HG03045 (cell line): ENCODE data around the gene POU5F1.
"Not testable (repeated sequence)": the region's sequence is repeated elsewhere in the genome, so short reads cannot be mapped to it uniquely, and the experiment has no call there.

Source experiments
- ATAC-seq: cut with Tn5 transposase; IDR thresholded peaks from one replicate; pipeline ENCODE4 v1.9.1; 2021; ENCODE audit warnings: mild to moderate bottlenecking, moderate library complexity; ENCODE audit not compliant: unreplicated experiment

POU5F1 gene

DNA sequence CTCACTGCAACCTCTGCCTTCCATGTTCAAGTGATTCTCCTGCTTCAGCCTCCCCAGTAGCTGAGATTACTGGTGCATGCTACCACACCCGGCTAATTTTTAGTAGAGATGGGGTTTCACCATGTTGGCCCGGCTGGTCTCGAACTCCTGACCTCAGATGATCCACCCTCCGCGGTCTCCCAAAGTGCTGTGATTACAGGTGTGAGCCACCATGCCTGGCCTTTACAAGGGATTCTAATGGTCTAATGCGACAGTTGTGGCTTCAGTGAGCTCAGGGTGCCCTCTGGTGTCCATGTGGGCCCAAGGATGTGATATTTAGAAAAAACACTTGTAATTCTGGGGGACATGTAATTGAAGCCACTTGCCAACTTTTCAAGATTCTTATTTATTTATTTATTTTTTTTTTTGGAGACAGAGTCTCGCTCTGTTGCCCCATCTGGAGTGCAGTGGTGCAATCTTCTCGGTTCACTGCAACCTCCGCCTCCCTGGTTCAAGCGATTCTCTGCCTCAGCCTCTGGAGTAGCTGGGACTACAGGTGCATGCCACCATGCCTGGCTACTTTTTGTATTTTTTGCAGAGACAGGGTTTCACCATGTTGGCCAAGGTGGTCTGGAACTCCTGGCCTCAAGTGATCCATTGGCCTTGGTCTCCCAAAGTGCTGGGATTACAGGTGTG lies 22.1 kb upstream of the POU5F1 start:
- not testable (repeated sequence) for ATAC-seq

DNA sequence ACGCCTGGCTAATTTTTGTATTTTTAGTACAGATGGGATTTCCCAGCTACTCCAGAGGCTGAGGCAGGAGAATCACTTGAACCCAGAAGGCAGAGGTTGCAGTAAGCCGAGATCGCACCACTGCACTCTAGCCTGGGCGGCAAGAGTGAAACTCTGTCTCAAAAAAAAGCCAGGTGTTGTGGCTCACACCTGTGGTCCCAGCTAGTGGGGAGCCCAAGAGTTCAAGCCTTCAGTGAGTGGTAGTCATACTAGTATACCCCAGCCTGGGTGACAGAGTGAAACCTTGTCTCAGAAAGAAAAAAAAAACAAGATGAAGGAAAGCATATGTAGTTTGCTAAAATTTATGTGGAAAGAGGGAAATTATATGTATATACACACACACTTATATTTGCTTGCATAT lies 20.0 kb upstream of the POU5F1 start:
- ATAC-seq = peak; percentile 41

DNA sequence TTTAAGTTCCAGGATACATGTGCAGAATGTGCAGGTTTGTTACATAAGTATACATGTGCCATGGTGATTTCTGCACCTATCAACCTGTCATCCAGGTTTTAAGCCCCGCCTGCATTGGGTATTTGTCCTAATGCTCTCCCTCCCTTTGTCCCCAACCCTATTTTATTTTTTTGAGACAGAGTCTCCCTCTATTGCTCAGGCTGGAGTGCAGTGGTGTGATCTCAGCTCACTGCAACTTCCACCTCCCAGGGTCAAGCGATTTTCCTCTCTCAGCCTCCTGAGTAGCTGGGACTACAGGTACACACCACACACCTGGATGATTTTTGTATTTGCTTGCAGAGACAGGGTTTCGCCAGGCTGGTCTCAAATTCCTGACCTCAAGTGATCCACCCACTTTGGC lies 18.7 kb upstream of the POU5F1 start:
- not testable (repeated sequence) for ATAC-seq

DNA sequence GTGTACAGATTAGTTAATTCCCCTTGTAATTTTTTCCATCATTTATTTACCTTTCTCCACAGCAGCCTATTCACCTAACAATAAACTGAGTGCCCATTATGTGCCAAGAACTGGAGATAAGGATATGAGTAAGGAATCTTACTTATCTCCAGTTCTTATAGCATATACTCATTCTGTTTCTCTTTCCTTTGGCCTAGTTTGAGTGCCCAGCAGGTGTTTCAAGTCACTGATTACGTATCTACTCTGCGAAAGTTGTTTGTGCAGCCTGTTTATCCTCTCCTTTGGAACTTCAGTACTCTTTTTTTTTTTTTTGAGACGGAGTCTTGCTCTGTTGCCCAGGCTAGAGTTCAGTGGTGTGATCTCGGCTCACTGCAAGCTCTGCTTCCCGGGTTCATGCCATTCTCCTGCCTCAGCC lies 17.3 kb upstream of the POU5F1 start:
- no peak for ATAC-seq

DNA sequence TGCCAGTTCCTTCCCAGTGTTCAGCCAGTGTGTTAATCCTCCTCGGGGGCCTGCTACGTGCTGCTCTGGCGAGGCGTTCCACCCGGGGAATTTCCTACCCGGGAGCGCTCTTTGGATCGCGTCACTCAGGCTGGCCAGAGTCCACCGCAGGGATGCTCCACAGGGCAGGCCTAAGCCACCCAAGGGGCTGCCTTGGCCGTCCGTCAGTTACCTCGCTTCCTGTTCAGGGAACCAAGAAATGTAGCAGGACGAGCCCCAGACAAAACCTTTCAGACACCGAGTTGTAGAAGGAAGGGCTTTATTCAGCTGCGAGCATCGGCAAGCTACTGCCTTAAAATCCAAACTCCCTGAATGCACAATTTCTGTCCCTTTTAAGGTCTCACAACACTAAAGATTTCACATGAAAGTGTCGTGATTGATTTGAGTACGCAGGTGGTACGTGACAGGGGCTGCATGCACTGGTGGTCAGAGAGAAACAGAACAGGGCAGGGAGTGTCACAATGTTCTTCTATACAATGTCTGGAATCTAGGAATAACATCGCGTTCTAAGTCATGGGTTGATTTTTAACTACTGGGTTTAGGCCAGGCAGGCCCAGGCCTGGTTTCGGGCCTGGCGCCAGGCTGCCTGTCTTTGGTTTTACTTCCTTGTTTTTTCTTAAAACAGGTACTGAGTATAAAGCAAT lies 15.7 kb upstream of the POU5F1 start:
- no peak for ATAC-seq

DNA sequence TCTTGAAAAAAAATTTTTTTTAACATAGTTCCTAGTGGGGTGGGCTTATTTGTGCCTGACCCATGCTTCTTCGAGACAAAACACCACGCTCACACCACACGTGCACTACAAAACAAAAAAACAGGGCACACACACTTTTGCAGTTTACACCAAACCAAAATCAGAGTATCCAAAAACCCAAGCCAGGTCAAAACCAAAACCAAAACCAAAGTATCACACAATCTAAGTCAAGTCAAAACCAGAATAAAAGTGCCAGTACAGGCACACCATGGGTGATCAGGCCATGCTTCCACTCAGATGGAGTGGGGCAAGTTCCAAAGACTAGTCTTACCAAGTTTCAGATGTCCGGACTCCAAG lies 15.2 kb upstream of the POU5F1 start:
- not testable (repeated sequence) for ATAC-seq

DNA sequence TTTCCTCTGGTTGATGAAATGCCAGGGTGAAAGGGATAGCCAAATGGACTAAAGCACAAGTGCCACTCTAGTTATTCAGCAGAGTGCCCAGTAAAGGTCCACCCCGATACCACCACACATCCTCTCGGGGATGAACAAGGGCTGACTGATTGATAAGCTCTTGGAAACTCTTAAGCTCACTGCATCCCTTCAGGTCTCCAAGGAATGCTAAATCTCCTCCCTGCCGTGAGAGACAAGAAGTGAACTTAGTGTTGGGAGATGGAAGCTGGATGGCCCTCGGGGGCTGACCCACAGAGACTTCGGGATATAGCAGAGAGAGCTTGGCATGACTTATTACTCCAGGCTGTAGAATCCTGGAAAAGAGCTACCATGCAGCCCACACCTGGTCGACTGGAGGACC lies 13.4 kb upstream of the POU5F1 start:
- not testable (repeated sequence) for ATAC-seq

DNA sequence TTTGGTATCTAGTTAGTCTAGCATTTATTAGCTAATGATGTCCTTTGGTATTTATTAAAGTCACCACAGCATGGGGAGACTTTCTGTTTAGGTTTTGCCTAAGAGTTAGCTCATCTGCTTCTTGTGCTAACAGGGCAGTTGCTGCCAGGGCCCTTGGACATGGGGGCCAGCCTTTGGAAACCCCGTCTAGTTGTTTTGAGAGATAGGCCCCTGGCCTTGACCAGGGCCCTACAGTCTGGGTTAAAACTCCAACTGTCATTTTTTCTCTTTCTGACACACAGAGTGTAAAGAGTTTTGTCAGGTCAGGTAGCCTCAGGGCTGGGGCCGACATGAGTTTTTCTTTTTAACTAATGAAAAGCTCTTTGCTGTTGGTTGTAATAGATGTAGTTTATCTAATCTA lies 12.8 kb upstream of the POU5F1 start:
- not testable (repeated sequence) for ATAC-seq

DNA sequence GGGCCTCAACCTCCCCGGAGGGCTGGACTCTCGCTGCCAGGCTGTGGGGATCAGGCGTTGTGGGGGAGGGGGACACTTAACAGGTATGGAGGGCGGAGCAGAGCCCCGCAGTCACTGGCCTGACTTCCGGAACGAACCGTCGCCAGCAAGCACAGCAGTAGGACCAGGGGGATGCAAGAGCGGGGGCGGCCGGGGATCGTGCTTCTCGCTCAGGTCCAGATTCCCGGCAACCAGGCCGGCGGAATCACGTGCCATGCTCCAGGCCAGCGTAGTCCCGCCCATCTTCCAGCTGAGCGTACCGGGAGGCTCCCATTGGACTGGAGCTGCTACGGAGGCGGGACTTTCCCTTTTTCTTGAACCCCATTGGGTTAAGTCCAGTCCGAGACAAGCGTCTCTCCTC lies 10.0 kb upstream of the POU5F1 start:
- ATAC-seq = no peak

DNA sequence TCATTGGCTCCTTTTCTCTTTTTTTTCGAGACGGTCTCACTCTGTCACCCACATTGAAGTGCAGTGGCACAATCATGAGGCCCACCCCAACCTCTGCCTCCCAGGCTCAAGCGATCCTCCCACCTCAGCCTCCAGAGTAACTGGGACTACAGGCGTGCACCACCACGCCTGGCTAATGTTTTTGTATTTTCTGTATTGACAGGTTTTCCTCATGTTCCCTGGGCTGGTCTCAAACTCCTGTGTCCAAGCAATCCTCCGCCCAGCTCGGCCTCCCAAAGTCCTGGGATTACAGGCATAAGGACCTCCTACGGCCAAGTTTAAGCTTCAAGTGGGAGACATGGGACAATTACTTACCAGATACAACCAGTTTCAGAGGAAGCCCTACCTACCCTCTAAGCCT lies 9.4 kb upstream of the POU5F1 start:
- ATAC-seq = no peak

DNA sequence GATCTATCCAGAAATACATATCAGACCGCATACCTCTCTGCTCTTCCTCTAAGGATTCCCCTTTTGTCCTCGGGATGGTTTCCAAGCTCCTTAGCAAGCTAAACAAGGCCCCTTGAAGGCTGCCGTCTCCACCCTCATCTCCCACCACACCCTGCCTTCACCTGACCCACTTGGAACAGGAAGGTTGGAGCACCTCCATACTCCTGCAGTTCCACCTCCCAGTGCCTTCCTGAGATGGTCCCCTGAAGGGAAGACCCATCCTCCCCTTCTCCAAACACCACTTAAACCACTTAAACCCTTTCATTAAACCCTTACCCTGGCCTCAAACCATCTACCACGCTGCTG lies 8.5 kb upstream of the POU5F1 start:
- no peak for ATAC-seq

DNA sequence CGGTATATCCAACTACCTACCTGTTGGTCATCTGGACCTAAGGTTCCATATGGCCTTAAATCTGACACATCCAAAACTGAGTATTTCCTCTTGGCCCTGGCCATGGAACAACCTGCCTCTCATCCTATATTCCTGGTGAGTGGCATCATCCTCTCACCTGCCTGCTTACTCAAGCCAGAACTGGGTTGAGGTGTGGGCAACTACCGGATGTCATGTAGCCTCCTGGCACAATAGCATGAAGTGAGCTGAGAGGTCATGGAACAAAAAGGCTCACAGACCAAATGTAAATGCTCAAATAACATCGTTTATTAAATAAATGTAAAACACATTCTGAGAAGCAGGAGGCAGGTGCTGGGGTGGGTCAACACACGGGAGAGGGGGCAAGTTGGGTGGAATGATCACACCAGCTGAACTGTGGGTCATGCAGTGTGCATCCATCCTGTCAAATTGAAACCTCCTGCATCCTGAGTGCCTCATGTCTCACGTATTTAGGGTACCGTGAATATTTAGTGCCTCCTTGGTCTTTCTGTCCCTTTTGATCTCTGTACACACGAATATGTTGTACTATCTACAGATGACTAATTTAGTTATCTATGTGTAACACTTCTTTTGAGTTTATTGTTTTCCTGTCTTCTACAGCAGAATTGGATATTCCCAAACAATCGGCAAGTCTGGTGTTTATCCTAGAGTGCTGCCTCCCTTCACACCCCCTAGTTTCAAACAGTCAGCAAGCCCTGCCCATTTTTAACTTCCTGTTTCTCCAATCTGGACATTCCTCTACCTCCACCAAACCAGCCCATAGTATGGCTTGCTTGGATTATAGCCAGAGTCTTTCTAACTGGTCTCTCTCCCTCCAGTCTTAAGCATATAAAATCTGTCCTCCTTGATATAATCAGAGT lies 7.9 kb upstream of the POU5F1 start:
- no peak for ATAC-seq

DNA sequence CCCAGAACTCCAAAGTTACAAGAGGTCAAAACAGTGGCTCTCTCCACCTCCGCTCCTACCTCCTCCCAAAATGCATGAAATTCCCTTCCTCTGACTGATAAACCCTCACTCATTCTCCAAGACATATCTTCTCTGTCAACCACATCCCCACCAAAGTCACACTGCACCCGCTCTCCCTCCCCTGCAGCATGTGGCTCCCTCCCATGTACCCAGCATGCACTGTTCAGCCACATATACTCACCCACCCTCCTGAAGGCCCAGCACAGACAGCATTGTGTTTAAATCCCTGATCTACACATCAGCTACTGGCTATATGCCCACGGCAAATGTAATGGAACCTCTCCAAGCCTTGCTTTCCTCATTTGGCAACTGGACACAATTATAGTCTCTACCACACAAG lies 5.5 kb upstream of the POU5F1 start:
- ATAC-seq = no peak

DNA sequence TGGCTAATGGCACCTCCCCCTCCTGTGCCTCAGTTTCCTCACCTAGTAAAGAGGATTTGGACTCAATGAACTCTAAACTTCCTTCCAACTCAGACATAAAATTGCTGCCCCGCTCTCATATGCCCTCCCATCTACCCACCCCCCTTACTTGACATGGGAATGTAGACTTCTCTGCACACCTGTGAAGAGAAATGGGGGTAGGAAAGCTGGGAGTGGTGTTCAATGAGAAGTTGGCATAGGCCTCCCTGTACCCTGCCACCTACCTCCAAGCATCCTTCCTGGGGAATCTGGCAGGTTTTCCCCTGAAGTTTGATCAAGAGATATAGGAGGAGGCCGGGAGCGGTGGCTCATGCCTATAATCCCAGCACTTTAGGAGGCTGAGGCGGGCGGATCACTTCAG lies 3.9 kb upstream of the POU5F1 start:
- no peak for ATAC-seq

DNA sequence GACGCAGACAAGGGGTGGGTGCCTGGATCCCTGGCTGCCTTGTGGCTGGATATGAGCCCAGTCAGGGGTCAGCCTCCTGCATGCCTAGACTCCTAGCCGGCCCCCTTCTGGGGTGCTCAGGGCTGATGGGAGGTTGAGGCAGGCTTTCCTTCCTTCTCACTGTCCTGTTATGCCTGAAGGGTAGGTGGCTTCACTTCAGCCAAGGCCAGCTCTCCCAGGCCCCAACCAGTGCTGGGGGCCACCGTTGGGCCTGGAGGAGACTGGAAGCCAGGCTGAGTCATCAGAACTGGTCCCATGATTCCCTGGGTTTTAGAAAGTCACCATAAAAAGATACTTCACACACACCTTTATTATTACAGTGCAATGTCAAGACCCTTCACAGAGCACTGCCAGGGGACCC lies 2.9 kb upstream of the POU5F1 start:
- no peak for ATAC-seq

DNA sequence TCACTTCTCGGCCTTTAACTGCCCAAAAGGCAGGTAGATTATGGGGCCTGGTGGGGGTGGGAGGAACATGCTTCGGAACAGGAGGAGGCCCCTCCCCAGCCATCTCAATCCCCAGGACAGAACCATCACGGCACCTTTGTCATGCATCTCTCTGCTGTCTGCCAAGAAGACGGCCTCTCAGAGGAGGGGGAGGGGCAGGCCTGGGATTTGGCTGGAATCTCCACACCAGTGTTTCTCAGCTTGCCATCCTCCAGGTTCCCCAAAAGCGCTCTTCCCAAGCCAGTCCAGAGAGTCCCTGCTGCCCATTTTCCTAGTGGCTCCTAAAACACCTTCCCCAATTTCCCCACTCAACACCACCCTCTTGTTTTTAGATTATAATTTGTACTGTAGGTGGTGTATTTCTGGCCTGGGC lies 2.5 kb upstream of the POU5F1 start:
- ATAC-seq = no peak

DNA sequence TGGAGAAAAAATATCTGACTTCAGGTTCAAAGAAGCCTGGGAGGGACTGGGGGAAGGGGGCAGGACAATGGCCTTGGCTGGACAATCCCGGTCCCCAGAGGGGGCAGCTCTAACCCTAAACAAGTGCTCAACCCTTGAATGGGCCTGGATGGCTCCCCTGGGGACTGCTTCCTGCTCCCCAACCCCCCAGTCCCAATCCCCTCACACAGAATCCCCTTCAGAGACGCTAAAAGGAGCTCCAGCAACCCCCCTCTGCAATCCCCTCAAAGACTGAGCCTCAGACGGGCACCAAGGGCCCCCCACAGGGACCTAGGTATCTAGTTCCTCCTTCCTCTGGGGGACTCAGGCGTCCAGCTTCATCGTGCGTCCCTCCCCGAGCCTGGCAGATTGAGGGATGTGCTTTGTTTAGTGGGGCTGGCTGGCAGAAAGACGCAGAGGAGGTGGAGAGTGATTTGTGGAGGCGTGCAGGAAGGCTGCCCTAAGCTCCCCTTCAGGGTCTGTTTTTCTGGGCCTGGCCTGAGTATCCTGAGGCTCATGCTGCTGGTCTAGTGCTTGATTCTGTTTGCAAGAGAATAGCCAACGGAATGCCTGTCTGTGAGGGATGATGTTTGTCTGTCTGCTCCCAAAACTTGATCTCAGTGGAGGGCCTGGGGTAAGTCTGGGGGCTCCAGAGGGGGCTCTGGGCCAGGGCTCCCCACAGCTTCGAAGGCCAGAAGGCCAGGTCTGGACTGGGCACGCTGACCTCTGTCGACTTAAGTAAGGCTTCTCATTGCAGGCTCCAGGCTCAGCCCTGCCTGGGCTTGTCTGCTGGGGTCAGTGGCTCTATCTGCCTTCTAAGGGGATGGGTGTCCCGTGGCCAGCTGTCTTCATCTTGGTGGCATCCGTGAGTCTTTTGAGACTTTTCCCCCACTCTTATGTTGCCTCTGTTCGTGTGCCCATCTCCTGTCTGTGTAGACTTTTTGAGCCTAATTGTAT lies 1.7 kb upstream of the POU5F1 start:
- ATAC-seq = no peak

DNA sequence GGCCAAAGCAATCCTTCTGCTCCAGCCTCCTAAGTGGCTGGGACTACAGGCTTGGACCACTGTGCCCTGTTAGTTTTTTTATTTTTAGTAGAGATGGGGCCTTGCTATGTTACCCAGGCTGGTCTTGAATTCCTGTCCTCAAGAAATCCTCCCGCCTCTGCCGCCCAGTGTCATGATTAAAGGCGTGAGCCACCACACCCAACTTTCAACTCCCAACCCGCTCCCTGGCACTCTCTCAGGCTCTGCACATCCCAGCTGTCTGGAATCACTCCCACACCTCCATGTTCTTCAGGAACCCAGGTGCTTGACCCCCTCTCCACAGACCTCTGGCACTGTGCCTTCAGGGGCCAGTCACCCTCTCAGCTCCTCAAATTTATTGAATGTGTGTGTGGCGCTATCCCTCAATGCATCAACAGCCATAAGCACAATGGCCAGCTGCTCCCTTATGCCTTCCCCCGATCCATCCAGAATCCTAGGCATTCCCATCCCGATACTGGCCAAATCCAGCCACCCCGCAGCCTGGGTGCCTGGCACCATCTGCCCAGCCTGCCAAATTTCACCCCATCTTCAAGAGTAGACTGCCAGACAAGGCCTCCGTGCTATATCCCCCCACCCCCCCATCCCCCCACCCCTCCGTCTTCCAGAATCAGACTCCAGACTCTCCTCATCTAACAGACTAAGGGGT lies 647 bp upstream of the POU5F1 start:
- ATAC-seq = no peak

DNA sequence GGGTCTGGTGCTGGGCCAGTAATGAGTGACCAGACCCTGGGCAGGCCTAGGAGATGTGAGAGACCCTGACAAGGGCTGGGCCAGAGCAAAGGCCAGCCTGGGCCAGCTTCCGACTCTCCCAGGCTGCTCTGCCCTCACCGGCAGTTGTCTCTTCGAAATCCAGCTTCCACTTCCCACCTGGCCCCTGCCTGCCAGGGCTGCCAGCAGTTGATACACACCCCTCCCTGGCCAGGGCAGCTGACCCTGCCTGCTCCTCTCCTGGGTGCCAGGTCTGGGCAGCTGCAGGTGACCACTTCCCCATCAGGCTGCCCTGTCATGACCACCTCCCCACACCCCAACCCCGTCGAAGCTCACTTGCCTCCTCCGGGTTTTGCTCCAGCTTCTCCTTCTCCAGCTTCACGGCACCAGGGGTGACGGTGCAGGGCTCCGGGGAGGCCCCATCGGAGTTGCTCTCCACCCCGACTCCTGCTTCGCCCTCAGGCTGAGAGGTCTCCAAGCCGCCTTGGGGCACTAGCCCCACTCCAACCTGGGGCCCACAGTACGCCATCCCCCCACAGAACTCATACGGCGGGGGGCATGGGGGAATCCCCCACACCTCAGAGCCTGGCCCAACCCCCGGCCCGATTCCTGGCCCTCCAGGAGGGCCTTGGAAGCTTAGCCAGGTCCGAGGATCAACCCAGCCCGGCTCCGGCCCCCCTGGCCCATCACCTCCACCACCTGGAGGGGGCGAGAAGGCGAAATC lies 453 bp downstream of the POU5F1 start:
- not testable (repeated sequence) for ATAC-seq
